MM.1S (cell line): Measurements from ENCODE around the gene SCART1.
"Not testable (repeated sequence)": the region's sequence is repeated elsewhere in the genome, so short reads cannot be mapped to it uniquely, and the experiment has no call there.

Experiments
- CTCF ChIP-seq: fragments of 300-600 bp; sonication (generic); IDR thresholded peaks from 2 replicates; pipeline ENCODE4 v1.5.1; 2016; ENCODE audit warnings: antibody characterized with exemption, low read length, mixed read lengths
- EZH2 ChIP-seq: fragments of 300-600 bp; sonication (generic); optimal IDR thresholded peaks from 2 replicates; pipeline ENCODE3; 2017; ENCODE audit warnings: low read depth, mild to moderate bottlenecking, antibody characterized with exemption, low read length, mixed read lengths

- peak; percentile 27 for TF ChIP-seq CTCF
- TF ChIP-seq EZH2: not testable (repeated sequence)
These were observed 43.6 kb downstream of the SCART1 start for GRCh38 chr10:133497363-133497762.
